ENCODE measurements around the gene TRIM54.
"Not testable (repeated sequence)": the region's sequence is repeated elsewhere in the genome, so short reads cannot be mapped to it uniquely, and the experiment has no call there.

The TRIM54 gene

DNA sequence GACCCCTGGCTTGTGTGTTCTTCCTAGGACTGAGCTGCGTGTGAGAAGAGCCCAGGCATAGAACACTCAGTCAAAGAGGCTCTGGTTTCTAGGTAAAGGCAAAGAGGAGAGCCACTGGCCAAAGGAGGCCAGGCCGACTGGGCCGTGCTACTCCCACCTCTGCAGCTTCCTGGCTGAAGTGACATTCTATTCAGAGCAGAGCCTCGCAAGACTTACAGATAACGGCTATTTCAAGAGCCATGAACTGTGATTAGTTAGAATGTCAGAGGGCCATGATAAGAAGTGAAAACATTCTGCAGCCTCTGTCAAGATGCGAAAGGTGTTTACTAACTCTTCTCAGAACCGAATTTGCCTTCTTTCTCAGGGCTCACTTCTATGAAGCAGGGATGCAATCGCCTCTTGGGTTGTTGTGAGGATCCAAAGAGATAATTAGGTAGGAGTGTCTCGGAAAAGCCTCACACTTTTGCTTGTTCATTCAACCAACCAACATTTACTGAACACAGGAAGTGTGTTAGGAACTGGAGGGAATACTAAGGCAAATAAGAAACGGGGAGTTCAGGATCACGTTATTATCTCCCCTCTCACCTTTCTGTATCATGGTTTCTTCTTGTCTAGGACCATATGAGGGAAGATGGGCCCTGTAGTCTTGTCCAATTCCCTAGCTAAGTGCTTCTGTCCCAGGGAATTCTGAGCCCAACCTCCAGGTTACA is 10.4 kb upstream of the TRIM54 start:
- H2AFZ ChIP-seq: no peak overlapping the region
- no peak overlapping the region for H3K4me3 ChIP-seq (ENCODE audit: low read depth, low read length)
- H3K4me2 ChIP-seq (ENCODE audit: low read length): no peak overlapping the region
- H3K36me3 ChIP-seq (ENCODE audit: control insufficient read depth, insufficient read depth, low read length): no peaks in the 10 kb centered on the region
- no peaks in the 10 kb centered on the region for H3K79me2 ChIP-seq
- H3K27ac ChIP-seq: no peak overlapping the region
- H3K4me1 ChIP-seq: no peaks in the 10 kb centered on the region
- TF ChIP-seq, protein P1, sequence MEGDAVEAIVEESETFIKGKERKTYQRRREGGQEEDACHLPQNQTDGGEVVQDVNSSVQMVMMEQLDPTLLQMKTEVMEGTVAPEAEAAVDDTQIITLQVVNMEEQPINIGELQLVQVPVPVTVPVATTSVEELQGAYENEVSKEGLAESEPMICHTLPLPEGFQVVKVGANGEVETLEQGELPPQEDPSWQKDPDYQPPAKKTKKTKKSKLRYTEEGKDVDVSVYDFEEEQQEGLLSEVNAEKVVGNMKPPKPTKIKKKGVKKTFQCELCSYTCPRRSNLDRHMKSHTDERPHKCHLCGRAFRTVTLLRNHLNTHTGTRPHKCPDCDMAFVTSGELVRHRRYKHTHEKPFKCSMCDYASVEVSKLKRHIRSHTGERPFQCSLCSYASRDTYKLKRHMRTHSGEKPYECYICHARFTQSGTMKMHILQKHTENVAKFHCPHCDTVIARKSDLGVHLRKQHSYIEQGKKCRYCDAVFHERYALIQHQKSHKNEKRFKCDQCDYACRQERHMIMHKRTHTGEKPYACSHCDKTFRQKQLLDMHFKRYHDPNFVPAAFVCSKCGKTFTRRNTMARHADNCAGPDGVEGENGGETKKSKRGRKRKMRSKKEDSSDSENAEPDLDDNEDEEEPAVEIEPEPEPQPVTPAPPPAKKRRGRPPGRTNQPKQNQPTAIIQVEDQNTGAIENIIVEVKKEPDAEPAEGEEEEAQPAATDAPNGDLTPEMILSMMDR (IDR thresholded peaks at IDR 0.05): no peak
- no peaks in the 10 kb centered on the region for H3K27me3 ChIP-seq (ENCODE audit: control insufficient read depth, insufficient read depth, low read length)
- no peak overlapping the region for H3K9ac ChIP-seq
- no peaks in the 10 kb centered on the region for H3K9me3 ChIP-seq (ENCODE audit: control insufficient read depth, low read length)

DNA sequence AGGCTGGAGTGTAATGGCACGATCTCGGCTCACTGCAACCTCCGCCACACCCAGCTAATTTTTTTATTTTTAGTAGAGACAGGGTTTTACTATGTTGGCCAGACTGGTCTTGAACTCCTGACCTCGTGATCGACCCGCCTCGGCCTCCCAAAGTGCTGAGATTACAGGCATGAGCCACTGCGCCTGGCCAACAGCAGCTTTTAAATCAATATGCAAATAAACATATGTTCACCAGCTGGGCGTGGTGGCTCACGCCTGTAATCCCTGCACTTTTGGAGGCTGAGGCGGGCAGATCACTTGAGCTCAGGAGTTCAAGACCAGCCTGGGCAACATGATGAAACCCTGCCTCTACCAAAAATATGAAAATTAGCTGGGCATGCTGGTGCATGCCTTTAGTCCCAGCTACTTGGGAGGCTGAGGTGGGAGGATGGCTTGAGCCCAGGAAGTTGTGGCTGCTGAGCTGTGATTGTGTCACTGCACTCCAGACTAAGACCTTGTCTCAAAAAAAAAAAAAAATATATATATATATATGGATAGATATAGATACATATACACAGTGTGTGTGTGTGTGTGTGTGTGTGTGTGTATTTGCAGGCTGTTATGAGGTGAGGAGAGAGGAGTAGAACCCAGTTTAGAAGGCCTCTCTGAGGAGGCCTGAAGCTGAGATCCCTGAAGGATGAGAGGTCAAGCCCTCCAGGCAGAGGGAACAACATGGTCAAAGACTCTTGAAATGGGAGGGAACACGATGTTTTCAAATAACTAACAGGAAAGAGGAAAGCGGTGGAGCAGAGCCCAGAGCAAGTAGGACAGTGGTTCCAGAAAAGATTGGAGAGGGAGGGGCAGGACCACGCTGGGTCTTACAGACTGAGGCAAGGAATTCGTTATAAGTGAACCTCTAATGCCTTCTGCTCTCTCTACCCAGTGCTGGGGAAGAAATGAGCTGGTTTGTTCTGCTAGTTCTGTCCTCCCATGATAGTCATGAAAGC is 9.4 kb upstream of the TRIM54 start:
- H3K79me2 ChIP-seq; H3K4me1 ChIP-seq; H3K4me3 ChIP-seq (ENCODE audit: low read depth, low read length); H3K27me3 ChIP-seq (ENCODE audit: control insufficient read depth, insufficient read depth, low read length); H2AFZ ChIP-seq; H3K36me3 ChIP-seq (ENCODE audit: control insufficient read depth, insufficient read depth, low read length); H3K9me3 ChIP-seq (ENCODE audit: control insufficient read depth, low read length); H3K4me2 ChIP-seq (ENCODE audit: low read length); H3K27ac ChIP-seq; H3K9ac ChIP-seq: not testable (repeated sequence)

DNA sequence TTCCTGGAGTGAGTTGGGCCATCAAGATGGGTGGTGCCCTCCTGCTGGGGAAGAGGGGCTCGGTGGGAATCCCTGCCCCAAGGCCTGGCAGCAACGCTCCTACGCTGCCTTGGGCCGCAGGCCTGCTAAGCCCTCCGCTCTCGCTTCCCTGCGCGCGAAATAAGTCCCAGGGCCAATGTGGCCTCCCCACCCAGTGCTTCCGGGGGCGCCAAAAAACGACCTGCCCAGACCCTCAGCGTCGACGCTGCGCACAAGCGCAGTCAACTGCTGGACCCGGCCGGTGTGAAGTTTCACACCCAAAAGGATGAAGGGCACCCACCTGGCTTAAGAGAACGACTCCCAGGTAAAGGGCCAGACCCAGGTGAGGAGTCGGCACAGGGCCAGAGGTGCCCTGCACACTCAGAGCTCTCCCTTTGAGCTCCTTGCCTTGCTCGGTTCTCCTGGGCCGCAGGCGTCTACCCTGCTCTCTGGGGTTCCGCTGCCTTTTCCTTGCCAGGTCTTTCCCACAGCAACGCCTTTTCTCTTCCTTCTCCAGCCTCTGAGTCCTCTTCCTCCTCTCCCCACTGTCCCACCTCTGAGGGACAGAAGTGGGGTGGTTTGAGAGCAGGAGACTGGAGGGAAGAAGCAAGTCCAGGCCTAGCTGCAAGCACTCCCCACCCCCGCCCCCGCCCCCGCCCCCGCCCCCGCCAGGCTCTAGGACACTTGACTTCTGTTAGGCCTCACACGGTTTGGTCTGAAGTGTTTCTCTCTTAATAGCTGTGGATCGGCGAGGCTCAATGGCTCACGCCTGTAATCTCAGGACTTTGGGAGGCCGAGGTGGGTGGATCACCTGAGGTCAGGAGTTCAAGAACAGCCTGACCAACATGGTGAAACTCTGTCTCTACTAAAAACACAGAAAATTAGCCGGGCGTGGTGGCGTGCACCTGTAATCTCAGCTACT is 6.7 kb upstream of the TRIM54 start, which contains the start of gene DNAJC5G:
TSS of gene DNAJC5G (plus strand) at position 223 of the 940 bp plus-strand sequence. CDS start 1,296 bp downstream, outside the sequence.
- Histone ChIP-seq H3K27me3 (ENCODE audit: control insufficient read depth, insufficient read depth, low read length) (no peaks in the 10 kb centered on the region), H3K9ac (no peak within 1 kb of the TSS), H3K4me3 (ENCODE audit: low read depth, low read length) (no peak within 1 kb of the TSS), H3K4me2 (ENCODE audit: low read length) (no peak within 1 kb of the TSS), H3K9me3 (ENCODE audit: control insufficient read depth, low read length) (no peaks in the 10 kb centered on the region), H3K36me3 (ENCODE audit: control insufficient read depth, insufficient read depth, low read length) (no peaks in the 10 kb centered on the region), H3K27ac (no peak within 1 kb of the TSS), H2AFZ (no peak within 1 kb of the TSS), H3K4me1 (no peaks in the 10 kb centered on the region), H3K79me2 (no peaks in the 10 kb centered on the region)
- TF ChIP-seq, protein P1 (IDR thresholded peaks at IDR 0.05): no peak

DNA sequence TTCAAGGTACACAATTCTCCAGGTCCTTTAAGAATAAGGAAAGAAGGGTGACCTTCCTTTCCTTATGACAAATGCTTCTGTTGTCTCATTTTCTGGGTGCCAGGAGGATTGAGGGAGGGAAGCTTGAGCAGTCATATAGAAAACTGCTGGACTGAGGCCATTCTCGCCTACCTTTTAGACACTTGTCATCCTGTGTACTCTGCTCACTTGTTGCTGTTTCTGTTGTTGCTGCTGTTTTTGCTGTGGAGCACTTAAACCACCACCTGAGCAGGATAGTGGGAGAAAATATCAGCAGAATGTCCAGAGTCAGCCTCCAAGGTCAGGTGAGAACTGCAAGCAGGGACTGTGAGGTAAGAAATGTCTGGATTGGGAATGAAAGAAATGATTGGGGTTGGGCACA is 4.2 kb upstream of the TRIM54 start:
- no peak overlapping the region for H3K4me3 ChIP-seq (ENCODE audit: low read depth, low read length)
- no peaks in the 10 kb centered on the region for H3K4me1 ChIP-seq
- no peak overlapping the region for H2AFZ ChIP-seq
- TF ChIP-seq, protein P1 (IDR thresholded peaks at IDR 0.05): no peak
- H3K79me2 ChIP-seq: no peaks in the 10 kb centered on the region
- H3K9ac ChIP-seq: no peak overlapping the region
- H3K9me3 ChIP-seq (ENCODE audit: control insufficient read depth, low read length): no peaks in the 10 kb centered on the region
- H3K36me3 ChIP-seq (ENCODE audit: control insufficient read depth, insufficient read depth, low read length): no peaks in the 10 kb centered on the region
- no peak overlapping the region for H3K4me2 ChIP-seq (ENCODE audit: low read length)
- H3K27me3 ChIP-seq (ENCODE audit: control insufficient read depth, insufficient read depth, low read length): no peaks in the 10 kb centered on the region
- H3K27ac ChIP-seq: no peak overlapping the region

Data from parathyroid adenoma (tissue), 2 donors.